H9 (cell line): ENCODE results near the gene LENG1. TPM values are rescaled to one million over a fixed set of nuclear protein-coding genes. Genes with fewer than 3 reads are reported as not detected.

Source experiments
- DNase-seq: peaks from one replicate; pipeline ENCODE4 v3.0.0-alpha.2; 2017
- H2AFZ ChIP-seq: one replicate; pipeline ENCODE4 v1.6.1; 2013; ENCODE audit warnings: mild to moderate bottlenecking, low read length, control low read depth, moderate library complexity
- H2AK5ac ChIP-seq: 2 replicates; pipeline ENCODE4 v1.6.1; 2013; ENCODE audit warnings: low read length, control low read depth, mixed read lengths; ENCODE audit not compliant: insufficient read length
- H2BK120ac ChIP-seq: one replicate; pipeline ENCODE4 v1.6.1; 2013; ENCODE audit warnings: low read depth, mild to moderate bottlenecking, low read length, control low read depth, inconsistent platforms; ENCODE audit not compliant: poor library complexity, severe bottlenecking
- H2BK12ac ChIP-seq: 2 replicates; pipeline ENCODE4 v1.6.1; 2013; ENCODE audit warnings: low read length, control low read depth, mixed read lengths, low read depth; ENCODE audit not compliant: insufficient read length
- H2BK15ac ChIP-seq: 2 replicates; pipeline ENCODE4 v1.6.1; 2013; ENCODE audit warnings: low read depth, low read length, control low read depth
- H2BK20ac ChIP-seq: one replicate; pipeline ENCODE4 v1.6.1; 2013; ENCODE audit warnings: low read depth, mild to moderate bottlenecking, low read length, control low read depth, inconsistent platforms; ENCODE audit not compliant: poor library complexity, severe bottlenecking
- H2BK5ac ChIP-seq: 2 replicates; pipeline ENCODE4 v1.6.1; 2013; ENCODE audit warnings: low read length, control low read depth, mixed read lengths; ENCODE audit not compliant: insufficient read length
- H3K14ac ChIP-seq: 2 replicates; pipeline ENCODE4 v1.6.1; 2013; ENCODE audit warnings: low read length, control low read depth; ENCODE audit not compliant: insufficient read depth
- H3K18ac ChIP-seq: 2 replicates; pipeline ENCODE4 v1.6.1; 2013; ENCODE audit warnings: low read depth, mild to moderate bottlenecking, mixed read lengths, low read length, control low read depth; ENCODE audit not compliant: insufficient read length
- H3K23ac ChIP-seq: 2 replicates; pipeline ENCODE4 v1.6.1; 2013; ENCODE audit warnings: low read length, control low read depth, mixed read lengths, low read depth; ENCODE audit not compliant: insufficient read length
- H3K23me2 ChIP-seq: 2 replicates; pipeline ENCODE4 v1.6.1; 2013; ENCODE audit warnings: low read depth, mild to moderate bottlenecking, mixed read lengths, low read length, control low read depth; ENCODE audit not compliant: insufficient read length, poor library complexity, severe bottlenecking
- H3K27ac ChIP-seq: 2 replicates; pipeline ENCODE4 v1.5.1; 2013; ENCODE audit warnings: low read length, control low read depth, mixed read lengths, low read depth; ENCODE audit not compliant: insufficient read length
- H3K27me3 ChIP-seq: 2 replicates; pipeline ENCODE4 v1.6.1; 2013; ENCODE audit warnings: low read length, control low read depth, inconsistent platforms; ENCODE audit not compliant: insufficient read depth
- H3K4ac ChIP-seq: 2 replicates; pipeline ENCODE4 v1.6.1; 2013; ENCODE audit warnings: low read depth, mild to moderate bottlenecking, control low read depth, inconsistent platforms, low read length, moderate library complexity
- H3K4me1 ChIP-seq: 2 replicates; pipeline ENCODE4 v1.6.1; 2013; ENCODE audit warnings: low read length, control low read depth, inconsistent platforms; ENCODE audit not compliant: insufficient read depth
- H3K4me2 ChIP-seq: 2 replicates; pipeline ENCODE4 v1.6.1; 2013; ENCODE audit warnings: low read length, control low read depth, mixed read lengths; ENCODE audit not compliant: insufficient read length, insufficient read depth
- H3K56ac ChIP-seq: 2 replicates; pipeline ENCODE4 v1.6.1; 2013; ENCODE audit warnings: low read depth, mild to moderate bottlenecking, mixed read lengths, low read length, control low read depth; ENCODE audit not compliant: insufficient read length
- H3K79me1 ChIP-seq: 2 replicates; pipeline ENCODE4 v1.6.1; 2013; ENCODE audit warnings: low read depth, mild to moderate bottlenecking, moderate library complexity, low read length, control low read depth, inconsistent platforms; ENCODE audit not compliant: insufficient read depth, poor library complexity, severe bottlenecking
- H3K79me2 ChIP-seq: 2 replicates; pipeline ENCODE4 v1.6.1; 2013; ENCODE audit warnings: low read length, control low read depth, inconsistent platforms; ENCODE audit not compliant: insufficient read depth
- H3K9ac ChIP-seq: 2 replicates; pipeline ENCODE4 v1.6.1; 2013; ENCODE audit warnings: low read length, control low read depth, mixed read lengths; ENCODE audit not compliant: insufficient read length; ENCODE audit errors: extremely low read depth
- H3K9me3 ChIP-seq: one replicate; pipeline ENCODE4 v1.6.1; 2013; ENCODE audit warnings: low read depth, low read length, inconsistent platforms; ENCODE audit not compliant: control insufficient read depth
- H3T11ph ChIP-seq: one replicate; pipeline ENCODE4 v1.6.1; 2013; ENCODE audit warnings: mild to moderate bottlenecking, low read length, control low read depth, inconsistent platforms
- H4K20me1 ChIP-seq: one replicate; pipeline ENCODE4 v1.6.1; 2013; ENCODE audit not compliant: control insufficient read depth, insufficient read length, insufficient read depth
- H4K5ac ChIP-seq: 2 replicates; pipeline ENCODE4 v1.6.1; 2013; ENCODE audit warnings: low read depth, mild to moderate bottlenecking, mixed read lengths, low read length, control low read depth; ENCODE audit not compliant: insufficient read length
- H4K8ac ChIP-seq: replicated peaks from 2 replicates; pipeline ENCODE4 v1.6.1; 2013; ENCODE audit warnings: low read length, control low read depth, mixed read lengths, low read depth; ENCODE audit not compliant: insufficient read length
- H4K91ac ChIP-seq: 2 replicates; pipeline ENCODE4 v1.6.1; 2013; ENCODE audit warnings: low read depth, mild to moderate bottlenecking, moderate library complexity, mixed read lengths, low read length, control low read depth; ENCODE audit not compliant: insufficient read length
- H3K27ac Mint-ChIP-seq, 3 experiments: 2 replicates in 2 of 3; 3 replicates in 1 of 3; pipeline ENCODE4 v1.8.0; 2020 to 2021; ENCODE audit warnings: mixed read lengths in 3 of 3, mild to moderate bottlenecking in 1 of 3, moderate library complexity in 1 of 3
- H3K27me3 Mint-ChIP-seq: 2 replicates; pipeline ENCODE4 v1.8.0; 2021; ENCODE audit warnings: low read depth, mild to moderate bottlenecking, moderate library complexity, mixed read lengths
- H3K36me3 Mint-ChIP-seq, 3 experiments: 2 replicates in 2 of 3; 3 replicates in 1 of 3; pipeline ENCODE4 v1.8.0; 2020 to 2021; ENCODE audit warnings: low read depth in 3 of 3, mixed read lengths in 3 of 3; ENCODE audit not compliant: insufficient read depth in 1 of 3
- H3K4me1 Mint-ChIP-seq, 2 experiments: 2 replicates each; pipeline ENCODE4 v1.8.0; 2020; ENCODE audit warnings: mixed read lengths in 2 of 2
- H3K4me3 Mint-ChIP-seq, 2 experiments: 2 replicates in 1 of 2; 3 replicates in 1 of 2; pipeline ENCODE4 v1.8.0; 2020 to 2021; ENCODE audit warnings: mild to moderate bottlenecking in 2 of 2, mixed read lengths in 2 of 2, moderate library complexity in 1 of 2
- H3K9me3 Mint-ChIP-seq, 2 experiments: 2 replicates in 1 of 2; 3 replicates in 1 of 2; pipeline ENCODE4 v1.8.0; 2020; ENCODE audit warnings: mild to moderate bottlenecking in 2 of 2, mixed read lengths in 2 of 2, moderate library complexity in 1 of 2
- CTCF ChIP-seq: fragments of 200-600 bp; sonication (generic); conservative IDR thresholded peaks from 3 replicates; pipeline ENCODE4 v1.8.0; 2021; ENCODE audit warnings: antibody characterized with exemption, mild to moderate bottlenecking
- WGBS: extraction: QIAGEN DNeasy Blood & Tissue Kit; methylation state at CpG from one replicate; pipeline ENCODE4 v1.1.7; 2013; ENCODE audit warnings: missing lambda C conversion rate, low lambda C conversion rate, mixed read lengths; ENCODE audit not compliant: insufficient read length; ENCODE audit errors: extremely low coverage; 5-methylcytosine and 5-hydroxymethylcytosine counted together
- total RNA-seq: library from RNA; stranded (reverse); gene quantifications from 2 replicates; pipeline ENCODE4 v1.2.1, GENCODE V29; 2021

Gene LENG1
- total RNA-seq, 1 experiment from 2014 or later, result 7.1 TPM

- no peak overlapping the region for H2BK20ac ChIP-seq
- no peak overlapping the region for H3K56ac ChIP-seq
- H3K4ac ChIP-seq, result no peak overlapping the region
- H3K9me3 ChIP-seq, result no peaks in the 10 kb centered on the region
- H3K18ac ChIP-seq, result no peak overlapping the region
- H3K4me2 ChIP-seq, result no peak overlapping the region
- no peak overlapping the region for H2BK120ac ChIP-seq
- Mint-ChIP-seq H3K4me3 (no peak overlapping the region), H3K27me3 (no peaks in the 10 kb centered on the region), H3K4me1 (peaks cover 3 to 4% of the 10 kb centered on the region in 2 experiments; a peak in 3 of 4 replicates), H3K36me3 (peaks cover 33 to 73% (median 68%) of the 10 kb centered on the region in 3 experiments), H3K9me3 (no peaks in the 10 kb centered on the region), H3K27ac (no peak overlapping the region)
- H3K79me1 ChIP-seq, result peaks cover 7% of the 10 kb centered on the region
- no peak overlapping the region for H2BK12ac ChIP-seq
- no peak overlapping the region for H2BK5ac ChIP-seq
- no peaks in the 10 kb centered on the region for H3K23me2 ChIP-seq
- no peak overlapping the region for H2BK15ac ChIP-seq
- H2AFZ ChIP-seq, result no peak overlapping the region
- TF ChIP-seq CTCF, result no peak
- no peak overlapping the region for H3K23ac ChIP-seq
- H3K79me2 ChIP-seq, result no peaks in the 10 kb centered on the region; the same call in 1 of the 2 replicates
- DNase-seq, result no peak
- H4K8ac ChIP-seq, result no peak overlapping the region
- no peak overlapping the region for H4K91ac ChIP-seq
- no peak overlapping the region for H4K5ac ChIP-seq
- no peak overlapping the region for H3K27ac ChIP-seq
- H2AK5ac ChIP-seq, result no peak overlapping the region
- no peaks in the 10 kb centered on the region; the same call in 1 of the 2 replicates for H3K4me1 ChIP-seq
- H4K20me1 ChIP-seq, result no peaks in the 10 kb centered on the region
- WGBS, result no CpG with 5 or more reads among the region's 10 CpGs
- no peaks in the 10 kb centered on the region for H3K27me3 ChIP-seq
- no peak overlapping the region for H3K9ac ChIP-seq
- no peak overlapping the region for H3T11ph ChIP-seq
- H3K14ac ChIP-seq, result no peak overlapping the region
Observed at GRCh38 chr19:54121259-54121658, 38.3 kb downstream of the LENG1 start.
